ENCODE measurements around the gene PBX3.

DNA sequence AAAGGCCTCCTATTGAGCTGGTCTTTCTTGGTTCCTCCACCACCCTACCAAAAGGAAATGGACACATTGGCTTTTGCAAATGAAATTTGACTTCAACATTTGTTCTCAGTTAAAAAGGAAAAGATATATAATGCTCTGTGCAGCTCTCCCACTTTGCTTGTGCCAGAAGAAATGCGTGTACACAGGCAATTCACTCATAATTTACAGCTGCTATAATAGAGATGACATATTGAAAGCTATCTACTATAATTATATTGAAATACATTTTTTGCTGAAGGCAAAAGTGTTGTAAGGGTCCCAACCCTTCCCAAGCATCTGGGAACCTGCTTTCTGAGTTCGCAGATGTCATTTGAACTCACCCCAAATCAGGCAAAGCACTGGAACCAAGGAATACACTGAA lies 173.2 kb downstream of the PBX3 start:
- TF ChIP-seq, protein P1, sequence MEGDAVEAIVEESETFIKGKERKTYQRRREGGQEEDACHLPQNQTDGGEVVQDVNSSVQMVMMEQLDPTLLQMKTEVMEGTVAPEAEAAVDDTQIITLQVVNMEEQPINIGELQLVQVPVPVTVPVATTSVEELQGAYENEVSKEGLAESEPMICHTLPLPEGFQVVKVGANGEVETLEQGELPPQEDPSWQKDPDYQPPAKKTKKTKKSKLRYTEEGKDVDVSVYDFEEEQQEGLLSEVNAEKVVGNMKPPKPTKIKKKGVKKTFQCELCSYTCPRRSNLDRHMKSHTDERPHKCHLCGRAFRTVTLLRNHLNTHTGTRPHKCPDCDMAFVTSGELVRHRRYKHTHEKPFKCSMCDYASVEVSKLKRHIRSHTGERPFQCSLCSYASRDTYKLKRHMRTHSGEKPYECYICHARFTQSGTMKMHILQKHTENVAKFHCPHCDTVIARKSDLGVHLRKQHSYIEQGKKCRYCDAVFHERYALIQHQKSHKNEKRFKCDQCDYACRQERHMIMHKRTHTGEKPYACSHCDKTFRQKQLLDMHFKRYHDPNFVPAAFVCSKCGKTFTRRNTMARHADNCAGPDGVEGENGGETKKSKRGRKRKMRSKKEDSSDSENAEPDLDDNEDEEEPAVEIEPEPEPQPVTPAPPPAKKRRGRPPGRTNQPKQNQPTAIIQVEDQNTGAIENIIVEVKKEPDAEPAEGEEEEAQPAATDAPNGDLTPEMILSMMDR (IDR thresholded peaks at IDR 0.05), result no peak
- TF ChIP-seq POLR2A (IDR thresholded peaks at IDR 0.05), result no peak
